Stomach (tissue), 9 donors: ENCODE data around the gene CPZ. TPM values are rescaled to one million over a fixed set of nuclear protein-coding genes. Genes with fewer than 3 reads are reported as not detected.

Source experiments
- DNase-seq, 2 donors: peaks; one replicate each; pipeline versions ENCODE4 v3.0.0 to v3.0.0-alpha.2; 2013 to 2019
- H3K27ac ChIP-seq, 5 donors: fragments of 200-600 bp in 4 of 5; sonication (generic) in 4 of 5; one replicate each; pipeline ENCODE4 v1.5.1; 2013 to 2019; ENCODE audit warnings: mild to moderate bottlenecking in 1 of 5, moderate library complexity in 1 of 5
- H3K27me3 ChIP-seq, 3 donors: fragments of 200-600 bp; sonication (generic); one replicate each; pipeline ENCODE4 v1.5.1; 2017 to 2019; ENCODE audit warnings: mixed run types in 1 of 3
- H3K36me3 ChIP-seq, 4 donors: fragments of 200-600 bp; sonication (generic); 1 replicate in 3 of 4; 2 replicates in 1 of 4; pipeline ENCODE4 v1.5.1; 2016 to 2019
- H3K4me1 ChIP-seq, 4 donors: fragments of 200-600 bp; sonication (generic); one replicate each; pipeline ENCODE4 v1.5.1; 2016 to 2019
- H3K4me3 ChIP-seq, 4 donors: fragments of 200-600 bp; sonication (generic) in 3 of 4; one replicate each; pipeline ENCODE4 v1.5.1; 2016 to 2019; ENCODE audit warnings: mild to moderate bottlenecking in 1 of 4
- H3K9me3 ChIP-seq, 4 donors: fragments of 200-600 bp; sonication (generic); one replicate each; pipeline ENCODE4 v1.5.1; 2016 to 2019
- EP300 ChIP-seq: sonication (generic); formaldehyde crosslinking; IDR thresholded peaks from one replicate; pipeline ENCODE4 v1.6.1; 2017; ENCODE audit warnings: antibody characterized with exemption
- POLR2A ChIP-seq, 4 donors: fragments of 450-650 bp; IDR thresholded peaks; one replicate each; pipeline ENCODE4 v1.6.1; 2016; ENCODE audit warnings: antibody characterized with exemption in 4 of 4, control low read depth in 2 of 4, mild to moderate bottlenecking in 1 of 4, moderate library complexity in 1 of 4
- POLR2AphosphoS5 ChIP-seq, 3 donors: sonication (generic); formaldehyde crosslinking; IDR thresholded peaks; one replicate each; pipeline ENCODE4 v1.6.1; 2016; ENCODE audit warnings: antibody characterized with exemption in 3 of 3
- WGBS, 5 donors: extraction: QIAGEN DNeasy Blood & Tissue Kit in 3 of 5; methylation state at CpG; one replicate each; pipeline versions ENCODE4 v1.1.5 to v1.1.7; 2013 to 2018; 5-methylcytosine and 5-hydroxymethylcytosine counted together
- intact Hi-C: fragments of 100-400 bp; cut with DNase I; formaldehyde crosslinking; loops from one replicate; pipeline ENCODE4 v1.15.1; 2023; ENCODE audit warnings: low total_unique reads
- polyA plus RNA-seq, 3 donors: library from polyadenylated mRNA; stranded (reverse); fragments of 200-250 nt; gene quantifications; one replicate each; pipeline ENCODE4 v1.2.3, GENCODE V29; 2013
- total RNA-seq, 5 donors: library from RNA; depleted of rRNA; stranded (reverse); fragments of >200 nt; gene quantifications; one replicate each; pipeline versions ENCODE4 v1.1.0 to v1.2.3, GENCODE V29; 2014 to 2016
- TF ChIP-seq, protein P1 (sequence below), 7 experiments: fragments of 450-650 bp in 4 of 7; fragments of 200-600 bp in 3 of 7; sonication (generic) in 3 of 7; IDR thresholded peaks; one replicate each; pipeline ENCODE4 v1.5.1; 2016 to 2019; ENCODE audit warnings: antibody characterized with exemption in 7 of 7, control low read depth in 2 of 7, mild to moderate bottlenecking in 1 of 7
- donor health status: healthy with polysubstance abuse.
- donor health status: Bipolar disorder and iron deficiency.
- donor health status: healthy.

Gene CPZ
- total and polyA plus RNA-seq, 8 donors: 0.25 to 13.2 (median 3.3) TPM; not detected in 2

DNA sequence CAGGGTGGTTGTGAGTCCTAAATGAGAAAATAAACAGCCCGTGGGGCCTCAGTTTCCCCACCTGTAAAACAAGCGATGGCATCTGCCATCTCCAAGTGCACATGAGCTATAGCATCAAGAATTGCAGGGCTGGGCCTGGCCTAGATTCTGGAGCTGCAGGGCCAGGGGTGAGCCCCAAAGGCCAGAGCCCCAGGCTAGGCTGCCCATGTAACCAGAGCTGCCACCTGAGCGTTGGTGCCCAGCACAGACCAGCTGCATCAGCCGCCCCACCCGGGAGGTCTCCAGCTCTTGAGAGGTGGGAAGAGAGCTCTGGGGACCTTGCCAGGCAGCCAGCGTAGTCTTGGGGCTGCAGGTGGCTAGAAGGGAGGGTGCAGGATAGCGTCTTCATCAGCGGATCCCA, 39.3 kb upstream of the CPZ start:
- intact Hi-C loops: no loop called here
- no peak overlapping the region for H3K4me3 ChIP-seq
- no peaks in the 10 kb centered on the region for H3K9me3 ChIP-seq
- H3K4me1 ChIP-seq: no peaks in the 10 kb centered on the region
- 78 to 100% (median 91%) methylated on average over 3 to 8 of the region's 8 CpGs for WGBS, 5 donors
- no peak for TF ChIP-seq EP300
- H3K36me3 ChIP-seq: no peaks in the 10 kb centered on the region
- no peak for DNase-seq
- peaks cover 0 to 10% (median 0%) of the 10 kb centered on the region in 3 donors for H3K27me3 ChIP-seq
- no peak overlapping the region for H3K27ac ChIP-seq

DNA sequence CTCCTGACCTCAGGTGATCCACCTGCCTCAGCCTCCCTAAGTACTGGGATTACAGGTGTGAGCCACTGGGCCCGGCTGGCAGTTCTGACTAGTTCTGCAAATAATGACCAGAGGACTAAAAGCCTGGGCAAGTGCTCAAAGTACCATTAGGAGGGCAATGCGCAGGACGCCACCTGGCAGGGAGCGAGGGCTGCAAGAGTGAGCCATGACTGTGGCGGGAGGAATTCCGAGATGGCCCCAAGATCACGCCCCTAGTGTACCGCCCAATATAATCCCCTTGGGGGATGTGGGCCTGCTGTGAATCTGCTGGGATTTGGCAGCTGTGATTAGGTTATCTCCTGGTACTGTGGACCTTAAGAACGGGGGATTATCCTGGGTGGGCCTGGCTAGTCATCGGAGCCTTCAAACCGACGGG, 38.6 kb upstream of the CPZ start:
- TF ChIP-seq, protein P1, sequence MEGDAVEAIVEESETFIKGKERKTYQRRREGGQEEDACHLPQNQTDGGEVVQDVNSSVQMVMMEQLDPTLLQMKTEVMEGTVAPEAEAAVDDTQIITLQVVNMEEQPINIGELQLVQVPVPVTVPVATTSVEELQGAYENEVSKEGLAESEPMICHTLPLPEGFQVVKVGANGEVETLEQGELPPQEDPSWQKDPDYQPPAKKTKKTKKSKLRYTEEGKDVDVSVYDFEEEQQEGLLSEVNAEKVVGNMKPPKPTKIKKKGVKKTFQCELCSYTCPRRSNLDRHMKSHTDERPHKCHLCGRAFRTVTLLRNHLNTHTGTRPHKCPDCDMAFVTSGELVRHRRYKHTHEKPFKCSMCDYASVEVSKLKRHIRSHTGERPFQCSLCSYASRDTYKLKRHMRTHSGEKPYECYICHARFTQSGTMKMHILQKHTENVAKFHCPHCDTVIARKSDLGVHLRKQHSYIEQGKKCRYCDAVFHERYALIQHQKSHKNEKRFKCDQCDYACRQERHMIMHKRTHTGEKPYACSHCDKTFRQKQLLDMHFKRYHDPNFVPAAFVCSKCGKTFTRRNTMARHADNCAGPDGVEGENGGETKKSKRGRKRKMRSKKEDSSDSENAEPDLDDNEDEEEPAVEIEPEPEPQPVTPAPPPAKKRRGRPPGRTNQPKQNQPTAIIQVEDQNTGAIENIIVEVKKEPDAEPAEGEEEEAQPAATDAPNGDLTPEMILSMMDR (IDR thresholded peaks at IDR 0.05): no peak
- TF ChIP-seq POLR2A (IDR thresholded peaks at IDR 0.05) (no peak), POLR2AphosphoS5 (IDR thresholded peaks at IDR 0.05) (no peak), EP300 (no peak)
- no peaks in the 10 kb centered on the region for H3K4me1 ChIP-seq
- no peak overlapping the region for H3K4me3 ChIP-seq
- H3K27ac ChIP-seq: no peak overlapping the region
- 64 to 80% (median 78%) methylated on average over 2 to 12 of the region's 12 CpGs for WGBS, 5 donors
- no peak for DNase-seq
- H3K36me3 ChIP-seq: no peaks in the 10 kb centered on the region
- H3K9me3 ChIP-seq: no peaks in the 10 kb centered on the region
- intact Hi-C loops: no loop called here
- H3K27me3 ChIP-seq: peaks cover 0 to 14% (median 0%) of the 10 kb centered on the region in 3 donors

- no peak for TF ChIP-seq POLR2AphosphoS5 (IDR thresholded peaks at IDR 0.05)
- TF ChIP-seq POLR2A (IDR thresholded peaks at IDR 0.05): no peak
- TF ChIP-seq EP300: no peak
- Histone ChIP-seq H3K4me3 (no peak overlapping the region), H3K27ac (no peak overlapping the region), H3K9me3 (no peaks in the 10 kb centered on the region), H3K27me3 (peaks cover 0 to 16% (median 0%) of the 10 kb centered on the region in 3 donors), H3K36me3 (no peaks in the 10 kb centered on the region), H3K4me1 (no peaks in the 10 kb centered on the region)
- DNase-seq: no peak
- 78 to 88% (median 85%) methylated on average over 17 of the region's 17 CpGs for WGBS, 5 donors
- intact Hi-C loops: no loop called here
These were observed 37.9 kb upstream of the CPZ start for GRCh38 chr4:8554555-8555100.

DNA sequence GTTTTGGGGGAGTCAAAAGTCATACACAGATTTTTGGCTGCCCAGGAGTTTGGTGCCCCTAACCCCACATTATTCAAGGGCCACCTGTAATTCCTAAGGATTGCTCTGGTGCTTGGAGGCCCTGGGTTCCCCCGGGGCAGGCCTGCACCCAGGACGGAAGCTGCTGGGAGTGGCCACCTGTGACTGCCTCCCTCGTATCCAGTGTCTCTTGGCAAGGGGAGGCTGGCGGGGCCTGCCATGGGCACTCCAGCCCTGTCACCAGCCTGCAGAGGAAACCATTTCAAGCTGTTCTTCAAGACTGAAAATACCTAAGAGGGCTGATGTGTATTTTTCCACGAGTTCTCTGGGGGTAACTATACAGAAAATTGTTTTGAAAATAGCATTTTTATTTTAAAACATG, 36.8 kb upstream of the CPZ start:
- no peaks in the 10 kb centered on the region for H3K4me1 ChIP-seq
- intact Hi-C loops: no loop called here
- H3K27ac ChIP-seq: no peak overlapping the region
- H3K9me3 ChIP-seq: no peaks in the 10 kb centered on the region
- 67 to 82% (median 75%) methylated on average over 5 of the region's 5 CpGs for WGBS, 5 donors
- peaks cover 0 to 25% (median 0%) of the 10 kb centered on the region in 3 donors for H3K27me3 ChIP-seq
- DNase-seq: no peak
- TF ChIP-seq, protein P1 (IDR thresholded peaks at IDR 0.05): no peak
- TF ChIP-seq EP300 (no peak), POLR2A (IDR thresholded peaks at IDR 0.05) (no peak), POLR2AphosphoS5 (IDR thresholded peaks at IDR 0.05) (no peak)
- no peak overlapping the region for H3K4me3 ChIP-seq
- no peaks in the 10 kb centered on the region for H3K36me3 ChIP-seq

GRCh38 chr4:8556341-8557150, 36.0 kb upstream of the CPZ start:
- H3K36me3 ChIP-seq: no peaks in the 10 kb centered on the region
- intact Hi-C loops: no loop called here
- no peak for DNase-seq
- H3K4me1 ChIP-seq: no peaks in the 10 kb centered on the region
- H3K27me3 ChIP-seq: peaks cover 0 to 25% (median 0%) of the 10 kb centered on the region in 3 donors
- TF ChIP-seq POLR2AphosphoS5 (IDR thresholded peaks at IDR 0.05) (no peak), POLR2A (IDR thresholded peaks at IDR 0.05) (no peak), EP300 (no peak)
- TF ChIP-seq, protein P1 (IDR thresholded peaks at IDR 0.05): no peak
- H3K4me3 ChIP-seq: no peak overlapping the region
- no peaks in the 10 kb centered on the region for H3K9me3 ChIP-seq
- H3K27ac ChIP-seq: no peak overlapping the region
- 63 to 72% (median 67%) methylated on average over 17 of the region's 17 CpGs for WGBS, 5 donors
